GM18511 (cell line): ENCODE data around the gene EPHB3.
"Not testable (repeated sequence)": the region's sequence is repeated elsewhere in the genome, so short reads cannot be mapped to it uniquely, and the experiment has no call there.

Experiments
- ATAC-seq: cut with Tn5 transposase; IDR thresholded peaks from one replicate; pipeline ENCODE4 v1.9.1; 2021; ENCODE audit warnings: mild to moderate bottlenecking, moderate library complexity; ENCODE audit not compliant: unreplicated experiment

EPHB3 gene

DNA sequence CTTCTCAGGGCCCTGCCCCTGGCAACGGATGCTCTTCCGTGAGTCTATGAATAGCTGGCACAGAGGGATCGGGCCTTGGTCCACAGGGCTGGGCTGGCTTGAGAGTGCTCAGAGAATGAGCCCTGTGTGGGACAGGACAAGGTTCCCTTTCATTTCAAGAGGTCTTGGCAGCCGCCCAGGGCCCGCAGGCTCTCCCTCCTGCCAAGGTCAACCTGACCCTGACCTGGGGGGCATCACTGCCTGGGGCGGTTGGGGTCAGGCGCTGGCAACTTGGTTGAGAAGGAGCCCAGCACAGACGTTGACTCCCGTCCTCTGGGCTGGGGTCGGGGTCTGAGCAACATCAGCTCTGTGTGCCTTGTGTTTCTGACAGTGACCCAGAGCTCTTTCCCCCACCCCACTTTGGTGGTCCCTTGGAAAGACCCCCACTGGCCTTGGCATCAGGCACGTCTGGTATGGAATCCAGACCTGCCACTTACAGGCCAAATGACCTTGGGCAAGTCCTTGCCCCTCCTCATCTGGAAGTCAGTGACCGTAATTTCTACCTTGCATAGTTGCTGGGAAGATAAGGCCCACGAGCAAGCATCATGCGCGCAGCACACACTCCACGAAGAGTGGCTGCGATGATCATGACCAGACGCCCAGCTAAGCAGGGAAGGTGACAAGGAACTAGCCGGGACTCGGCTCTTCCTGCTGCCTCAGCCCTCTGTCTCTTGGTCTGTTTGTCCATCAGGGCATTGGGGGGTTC, 36.4 kb downstream of the EPHB3 start:
- ATAC-seq: no peak

DNA sequence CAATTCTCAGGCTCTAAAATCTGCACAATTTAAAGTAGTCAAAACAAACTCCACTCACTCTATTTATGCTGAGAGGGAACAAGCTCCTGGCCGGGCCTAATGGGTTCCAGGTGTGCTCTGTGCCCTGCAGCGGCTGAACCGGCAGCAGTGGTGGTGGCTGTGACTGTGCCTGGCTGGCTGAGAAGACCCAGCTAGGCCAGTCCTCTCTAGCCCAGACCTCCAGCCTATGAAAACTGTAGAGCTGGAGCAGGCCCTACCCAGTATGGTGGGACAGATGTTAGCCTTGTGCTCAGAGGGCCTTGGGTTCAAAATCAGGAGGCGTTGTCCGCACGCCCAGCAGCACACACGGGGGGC, 37.0 kb downstream of the EPHB3 start:
- ATAC-seq: no peak

GRCh38 chr3:184599143-184599542, 37.6 kb downstream of the EPHB3 start:
- ATAC-seq: no peak

DNA sequence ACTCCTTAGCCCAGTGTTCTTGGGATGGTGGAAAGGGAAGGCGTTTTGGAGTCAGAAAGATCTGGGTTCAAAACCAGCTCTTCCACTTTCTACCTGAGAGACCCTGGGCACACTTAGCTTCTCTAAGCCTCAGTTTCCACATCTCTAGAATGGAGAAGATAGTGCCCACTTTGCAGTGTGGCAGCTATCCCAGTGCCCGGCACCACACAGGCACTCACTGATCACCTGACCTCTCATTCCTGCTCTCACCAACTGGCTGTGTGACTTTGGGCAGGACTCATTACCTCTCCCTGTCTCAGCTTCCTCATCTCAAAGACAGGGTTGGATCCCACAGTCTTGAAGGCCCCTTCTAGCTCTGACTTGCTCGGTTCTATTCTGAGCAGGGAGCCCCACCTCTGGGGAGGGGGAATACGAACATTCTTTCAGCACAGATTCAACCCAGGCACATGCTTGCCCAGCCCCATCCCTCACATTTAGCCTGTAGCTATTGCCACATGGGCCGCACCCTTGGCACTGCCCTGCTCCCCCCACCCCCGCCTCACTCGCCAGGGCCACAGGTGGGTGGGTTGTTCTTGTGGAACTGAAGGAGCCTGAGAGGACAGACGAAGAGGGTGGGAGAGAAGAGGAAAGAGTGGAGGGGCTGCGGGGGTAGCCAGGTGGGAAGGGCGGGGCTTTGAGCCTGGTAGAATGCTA, 39.2 kb downstream of the EPHB3 start:
- no peak for ATAC-seq

GRCh38 chr3:184601576-184602371, 40.2 kb downstream of the EPHB3 start:
- no peak for ATAC-seq

GRCh38 chr3:184602372-184603150, 41.0 kb downstream of the EPHB3 start:
- no peak for ATAC-seq

- ATAC-seq: no peak
These were observed 41.8 kb downstream of the EPHB3 start for GRCh38 chr3:184603151-184604030.

- no peak for ATAC-seq
These were observed 42.5 kb downstream of the EPHB3 start for GRCh38 chr3:184604039-184604601.

DNA sequence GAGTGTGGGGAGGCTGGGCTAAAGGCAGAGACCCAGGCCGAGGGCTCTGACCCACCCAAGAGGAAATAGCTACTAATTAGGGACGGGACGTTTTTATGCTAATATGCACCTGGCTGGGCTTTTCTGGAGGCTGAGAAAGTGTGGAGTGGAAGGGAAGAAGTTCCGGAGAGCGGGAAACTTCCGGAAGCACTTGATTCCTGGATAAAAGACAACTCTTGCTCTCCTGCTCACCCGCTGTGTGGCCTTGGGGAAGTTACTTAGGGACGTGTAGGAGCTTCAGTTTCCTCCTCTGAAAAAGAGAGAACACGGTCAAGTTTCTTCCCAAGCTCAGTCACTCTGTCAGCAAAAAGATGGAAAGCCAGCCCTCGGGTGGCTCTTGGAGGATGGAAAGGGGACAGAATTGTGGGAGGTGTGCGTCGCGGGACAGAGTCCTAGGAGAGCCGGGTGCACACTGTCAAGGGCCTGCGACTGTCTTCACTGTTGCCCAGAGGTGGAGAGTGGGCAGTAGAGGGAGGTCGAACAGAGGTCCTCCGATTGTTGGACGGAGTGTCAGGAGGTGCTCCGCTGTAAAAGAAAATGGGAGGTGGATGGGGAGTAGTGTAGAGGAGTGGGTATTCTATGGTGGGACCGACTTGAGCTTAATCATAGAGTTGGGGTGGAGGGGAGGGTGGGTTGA, 43.2 kb downstream of the EPHB3 start:
- ATAC-seq: no peak

- ATAC-seq: no peak
These were observed 46.6 kb downstream of the EPHB3 start for GRCh38 chr3:184608209-184608608.

GRCh38 chr3:184609476-184610244, 48.1 kb downstream of the EPHB3 start:
- no peak for ATAC-seq

- no peak for ATAC-seq
These were observed 48.8 kb downstream of the EPHB3 start for GRCh38 chr3:184610245-184610871.

DNA sequence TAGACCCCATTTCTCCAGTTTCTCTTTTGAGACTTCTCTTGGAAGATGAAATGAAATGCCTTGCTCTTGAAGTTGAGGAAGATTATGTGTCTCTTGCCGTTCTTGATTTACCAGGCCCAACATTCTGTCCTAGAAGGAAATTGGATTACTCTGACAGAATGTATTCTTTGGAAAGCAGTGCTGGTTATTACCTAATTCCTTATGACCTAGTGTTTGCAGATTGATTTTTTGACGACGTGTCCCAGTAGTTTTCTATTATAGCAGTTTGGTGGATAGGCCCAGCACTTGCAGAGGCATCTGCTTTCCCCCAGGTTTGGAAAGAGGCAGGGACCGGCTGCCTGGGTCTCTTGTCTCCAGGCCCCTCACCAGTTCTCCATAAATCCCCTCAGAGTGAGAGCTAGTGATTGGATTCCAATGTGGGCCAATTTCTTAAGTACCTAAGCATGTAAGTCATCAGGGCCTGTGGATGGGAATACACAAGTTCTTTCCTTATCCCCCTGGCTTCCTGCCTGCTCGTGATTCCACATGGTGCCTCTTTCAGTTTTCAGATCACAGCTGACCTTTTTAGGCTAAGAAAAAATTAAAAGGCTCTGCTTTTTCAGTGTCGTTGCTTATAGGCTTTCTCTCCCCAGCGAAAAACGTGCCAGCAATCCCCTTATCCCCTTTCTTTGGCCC, 50.2 kb downstream of the EPHB3 start:
- ATAC-seq: no peak

GRCh38 chr3:184615396-184615795, 53.8 kb downstream of the EPHB3 start:
- no peak for ATAC-seq

GRCh38 chr3:184616436-184616835, 54.9 kb downstream of the EPHB3 start:
- ATAC-seq: no peak

GRCh38 chr3:184617306-184617705, 55.7 kb downstream of the EPHB3 start:
- ATAC-seq: not testable (repeated sequence)

- ATAC-seq: no peak
These were observed 57.2 kb downstream of the EPHB3 start for GRCh38 chr3:184618811-184619210.
